ENCODE data around the gene INO80B.

DNA sequence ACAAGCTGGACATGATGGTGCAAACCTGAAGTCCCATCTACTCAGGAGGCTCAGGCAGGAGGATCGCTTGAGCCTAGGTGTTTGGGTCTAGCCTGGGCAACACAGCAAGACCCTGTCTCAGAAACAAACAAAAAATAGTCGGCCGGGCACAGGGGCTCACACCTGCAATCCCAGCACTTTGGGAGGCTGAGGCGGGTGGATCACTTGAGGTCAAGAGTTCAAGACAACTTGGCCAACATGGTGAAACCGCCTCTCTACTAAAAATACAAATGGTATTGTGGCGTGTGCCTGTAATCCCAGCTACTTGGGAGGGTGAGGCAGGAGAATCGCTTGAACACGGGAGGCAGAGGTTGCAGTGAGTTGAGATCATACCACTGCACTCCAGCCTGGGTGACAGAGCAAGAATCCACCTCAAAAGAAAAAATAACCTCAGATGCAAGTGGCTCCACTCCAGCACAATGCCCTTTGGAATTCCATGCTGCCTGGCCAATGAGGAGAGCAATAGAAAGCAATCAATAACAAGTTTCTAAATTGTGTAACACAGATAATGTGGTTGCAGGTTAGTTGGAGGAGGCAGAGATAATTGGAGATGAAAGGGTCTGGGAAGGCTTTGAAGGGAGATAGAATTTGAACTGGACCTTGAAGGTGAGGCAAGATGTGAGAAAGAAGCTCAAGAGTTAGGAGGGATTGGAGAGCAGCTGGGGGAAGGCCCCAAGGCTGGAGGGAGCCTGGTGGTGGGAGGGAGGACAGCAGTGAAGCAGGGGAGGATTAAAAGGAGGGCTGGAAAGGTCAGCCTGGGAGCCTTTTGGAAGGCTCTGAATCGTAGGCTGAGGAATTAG is 34.0 kb downstream of the INO80B start:
- TF ChIP-seq POLR2A (IDR thresholded peaks at IDR 0.05): no peak
- TF ChIP-seq, protein P1, sequence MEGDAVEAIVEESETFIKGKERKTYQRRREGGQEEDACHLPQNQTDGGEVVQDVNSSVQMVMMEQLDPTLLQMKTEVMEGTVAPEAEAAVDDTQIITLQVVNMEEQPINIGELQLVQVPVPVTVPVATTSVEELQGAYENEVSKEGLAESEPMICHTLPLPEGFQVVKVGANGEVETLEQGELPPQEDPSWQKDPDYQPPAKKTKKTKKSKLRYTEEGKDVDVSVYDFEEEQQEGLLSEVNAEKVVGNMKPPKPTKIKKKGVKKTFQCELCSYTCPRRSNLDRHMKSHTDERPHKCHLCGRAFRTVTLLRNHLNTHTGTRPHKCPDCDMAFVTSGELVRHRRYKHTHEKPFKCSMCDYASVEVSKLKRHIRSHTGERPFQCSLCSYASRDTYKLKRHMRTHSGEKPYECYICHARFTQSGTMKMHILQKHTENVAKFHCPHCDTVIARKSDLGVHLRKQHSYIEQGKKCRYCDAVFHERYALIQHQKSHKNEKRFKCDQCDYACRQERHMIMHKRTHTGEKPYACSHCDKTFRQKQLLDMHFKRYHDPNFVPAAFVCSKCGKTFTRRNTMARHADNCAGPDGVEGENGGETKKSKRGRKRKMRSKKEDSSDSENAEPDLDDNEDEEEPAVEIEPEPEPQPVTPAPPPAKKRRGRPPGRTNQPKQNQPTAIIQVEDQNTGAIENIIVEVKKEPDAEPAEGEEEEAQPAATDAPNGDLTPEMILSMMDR (IDR thresholded peaks at IDR 0.05): no peak
